Stimulated activated naive CD8-positive, alpha-beta T cell treated with anti-CD3 and anti-CD28 coated beads, Interleukin-15, amount 100 ng/mL, for 72 hours (primary cell): ENCODE results near the gene NUDT6.

Experiments used
- ATAC-seq: fragments of 150-1000 bp; cut with Tn5 transposase; 2 replicates; pipeline ENCODE4 v1.10.0; 2021; ENCODE audit warnings: mild to moderate bottlenecking, moderate library complexity
- DNase-seq, 2 donors: peaks; one replicate each; pipeline ENCODE4 v3.0.0; 2021 to 2022
- H3K27ac Mint-ChIP-seq, 2 donors: one replicate each; pipeline ENCODE4 v1.8.0; 2022; ENCODE audit warnings: mild to moderate bottlenecking in 2 of 2, mixed read lengths in 2 of 2, moderate library complexity in 2 of 2
- H3K27me3 Mint-ChIP-seq: one replicate; pipeline ENCODE4 v1.8.0; 2022; ENCODE audit warnings: mixed read lengths
- H3K4me1 Mint-ChIP-seq: one replicate; pipeline ENCODE4 v1.8.0; 2022; ENCODE audit warnings: mild to moderate bottlenecking, mixed read lengths
- H3K4me3 Mint-ChIP-seq, 2 donors: one replicate each; pipeline ENCODE4 v1.8.0; 2022; ENCODE audit warnings: mild to moderate bottlenecking in 2 of 2, mixed read lengths in 2 of 2, moderate library complexity in 1 of 2
- H3K9me3 Mint-ChIP-seq, 2 donors: one replicate each; pipeline ENCODE4 v1.8.0; 2022; ENCODE audit warnings: mixed read lengths in 2 of 2

NUDT6 gene

GRCh38 chr4:122928930-122929329 lies 6.5 kb upstream of the NUDT6 start:
- no peak overlapping the region for H3K27ac Mint-ChIP-seq
- peak; percentile 53 for ATAC-seq
- no peak overlapping the region for H3K4me3 Mint-ChIP-seq
- H3K9me3 Mint-ChIP-seq, result no peaks in the 10 kb centered on the region
- H3K27me3 Mint-ChIP-seq, result no peaks in the 10 kb centered on the region
- DNase-seq, result no peak
- no peaks in the 10 kb centered on the region for H3K4me1 Mint-ChIP-seq

- ATAC-seq (peak; percentile 97), DNase-seq (peak; percentile 81 to 91)
- Mint-ChIP-seq H3K4me1 (no peaks in the 10 kb centered on the region), H3K4me3 (peak overlapping the region; percentile 96 to 98), H3K9me3 (no peaks in the 10 kb centered on the region), H3K27ac (peak overlapping the region; percentile 95 to 98), H3K27me3 (no peaks in the 10 kb centered on the region)
Observed at GRCh38 chr4:122922877-122923511, 597 bp upstream of the NUDT6 start.

GRCh38 chr4:122921300-122921699 lies 1.1 kb downstream of the NUDT6 start:
- Mint-ChIP-seq H3K27me3 (no peaks in the 10 kb centered on the region), H3K4me1 (no peaks in the 10 kb centered on the region), H3K27ac (no peak overlapping the region), H3K9me3 (no peaks in the 10 kb centered on the region), H3K4me3 (peak overlapping the region; percentile 57 to 96)
- no peak for DNase-seq
- ATAC-seq, result no peak

DNA sequence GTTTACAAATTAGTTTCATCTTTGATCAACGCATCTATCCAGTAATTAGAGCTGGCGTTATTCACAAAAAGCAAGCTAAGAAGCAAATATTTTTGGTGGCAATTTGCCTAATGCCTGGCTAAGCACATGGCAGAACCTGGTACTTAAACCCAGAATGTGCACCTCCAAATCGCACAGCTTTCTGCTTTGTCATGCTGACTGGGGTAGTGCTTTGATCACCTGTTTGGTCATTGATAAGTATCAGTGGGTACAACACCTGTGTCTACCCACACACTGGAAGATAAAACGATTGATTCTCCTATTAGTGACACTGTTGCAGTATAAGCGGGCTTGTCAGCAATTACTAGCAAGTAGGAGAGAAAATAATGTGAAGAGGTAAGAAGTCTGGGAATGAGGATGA lies 1.9 kb downstream of the NUDT6 start:
- no peak overlapping the region for H3K4me3 Mint-ChIP-seq
- DNase-seq (no peak), ATAC-seq (no peak)
- no peaks in the 10 kb centered on the region for H3K4me1 Mint-ChIP-seq
- no peak overlapping the region for H3K27ac Mint-ChIP-seq
- H3K27me3 Mint-ChIP-seq, result no peaks in the 10 kb centered on the region
- H3K9me3 Mint-ChIP-seq, result no peaks in the 10 kb centered on the region

DNA sequence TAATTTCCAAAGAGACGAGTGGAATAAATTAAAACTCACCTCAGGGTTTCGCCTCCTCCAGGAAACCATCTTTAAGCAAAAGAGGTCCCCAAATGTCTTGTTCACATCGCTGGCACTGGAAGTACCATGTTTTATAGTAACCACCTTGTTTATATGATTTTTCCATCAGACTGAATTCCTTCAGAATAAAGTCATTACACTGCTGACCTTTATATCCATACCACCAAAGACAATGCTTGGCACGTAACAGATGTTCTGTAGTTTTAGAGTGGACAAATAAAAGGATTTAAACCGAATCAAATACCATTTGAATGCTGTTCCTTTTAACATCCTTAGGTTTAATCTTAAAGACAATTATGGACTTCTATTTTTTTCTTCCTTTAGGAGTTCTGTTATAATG lies 4.7 kb downstream of the NUDT6 start:
- Mint-ChIP-seq H3K4me1 (no peaks in the 10 kb centered on the region), H3K27me3 (no peaks in the 10 kb centered on the region), H3K9me3 (no peaks in the 10 kb centered on the region), H3K4me3 (no peak overlapping the region), H3K27ac (no peak overlapping the region)
- DNase-seq, result no peak
- ATAC-seq, result no peak

DNA sequence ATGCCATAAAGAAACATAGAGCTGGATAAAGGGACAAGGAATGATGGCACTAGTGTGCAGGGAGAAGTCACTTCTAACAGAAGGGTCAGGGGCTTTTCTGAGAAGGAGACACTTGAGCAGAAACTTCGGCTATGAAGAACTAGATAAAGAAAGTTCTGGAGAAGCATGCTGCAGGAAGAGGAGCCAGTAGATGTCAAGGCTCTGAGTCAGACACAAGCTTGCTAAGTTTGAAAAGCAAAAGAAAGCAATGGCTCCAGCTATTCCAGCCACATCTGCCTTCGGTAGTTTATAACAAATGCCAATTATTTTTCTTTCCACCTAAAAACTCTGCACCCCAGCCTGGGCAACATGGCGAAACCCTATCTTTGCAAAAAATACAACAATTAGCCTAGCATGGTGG lies 7.5 kb downstream of the NUDT6 start:
- H3K4me3 Mint-ChIP-seq, result no peak overlapping the region

GRCh38 chr4:122914292-122914904 lies 8.0 kb downstream of the NUDT6 start:
- H3K9me3 Mint-ChIP-seq, result no peaks in the 10 kb centered on the region
- no peak overlapping the region for H3K4me3 Mint-ChIP-seq
- H3K27ac Mint-ChIP-seq, result no peak overlapping the region
- no peaks in the 10 kb centered on the region for H3K27me3 Mint-ChIP-seq
- ATAC-seq, result peak; percentile 86
- DNase-seq, result peak in 1 of 2 donors; percentile 31
- no peaks in the 10 kb centered on the region for H3K4me1 Mint-ChIP-seq

More for the DNA sequence above, 7.5 kb downstream of the NUDT6 start:
- no peak overlapping the region for H3K27ac Mint-ChIP-seq
- H3K4me1 Mint-ChIP-seq, result no peaks in the 10 kb centered on the region
- DNase-seq, result no peak
- H3K9me3 Mint-ChIP-seq, result no peaks in the 10 kb centered on the region
- no peak for ATAC-seq
- H3K27me3 Mint-ChIP-seq, result no peaks in the 10 kb centered on the region

DNA sequence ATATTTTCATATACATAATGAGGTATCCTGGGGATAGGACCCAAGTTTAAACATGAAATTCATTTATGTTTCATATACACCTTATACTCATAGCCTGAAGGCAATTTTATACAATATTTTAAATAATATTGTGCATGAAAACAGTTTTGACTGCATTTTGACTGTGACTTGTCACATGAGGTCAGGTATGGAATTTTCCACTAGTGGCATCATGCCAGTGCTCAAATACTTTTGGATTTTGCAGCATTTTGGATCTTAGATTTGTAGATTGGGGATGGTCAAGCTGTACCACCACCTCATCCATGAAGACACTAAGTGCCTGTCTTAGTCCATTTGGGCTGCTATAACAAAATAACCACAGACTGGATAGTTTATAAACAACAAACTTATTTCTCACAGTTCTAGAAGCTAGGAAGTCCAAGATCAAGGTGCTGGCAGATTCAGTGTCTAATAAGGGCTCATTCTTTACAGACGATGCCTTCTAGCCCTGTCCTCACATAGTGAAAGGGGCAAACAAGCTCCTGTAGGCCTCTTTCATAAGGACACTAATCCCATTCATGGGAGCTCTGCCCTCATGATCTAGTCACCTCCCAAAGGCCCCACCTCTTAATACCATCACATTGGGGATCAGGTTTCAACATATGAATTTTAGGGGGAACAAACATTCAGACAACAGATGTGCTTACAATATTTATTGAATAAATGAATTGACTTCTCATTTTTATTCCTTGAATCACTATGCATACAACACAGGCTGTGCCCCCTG lies 9.4 kb downstream of the NUDT6 start:
- Mint-ChIP-seq H3K9me3 (no peaks in the 10 kb centered on the region), H3K4me1 (no peaks in the 10 kb centered on the region), H3K27ac (no peak overlapping the region), H3K4me3 (no peak overlapping the region), H3K27me3 (no peaks in the 10 kb centered on the region)
- ATAC-seq, result no peak
- no peak for DNase-seq

GRCh38 chr4:122911588-122911987 lies 10.8 kb downstream of the NUDT6 start:
- Mint-ChIP-seq H3K4me3 (no peak overlapping the region), H3K9me3 (no peaks in the 10 kb centered on the region), H3K27me3 (no peaks in the 10 kb centered on the region), H3K4me1 (no peaks in the 10 kb centered on the region), H3K27ac (no peak overlapping the region)
- ATAC-seq, result no peak
- no peak for DNase-seq

- no peak overlapping the region for H3K27ac Mint-ChIP-seq
- ATAC-seq (no peak), DNase-seq (no peak)
- no peak overlapping the region for H3K4me3 Mint-ChIP-seq
- H3K27me3 Mint-ChIP-seq, result no peaks in the 10 kb centered on the region
- no peaks in the 10 kb centered on the region for H3K9me3 Mint-ChIP-seq
- H3K4me1 Mint-ChIP-seq, result no peaks in the 10 kb centered on the region
Observed at GRCh38 chr4:122909683-122910082, 12.7 kb downstream of the NUDT6 start.

- ATAC-seq (no peak), DNase-seq (no peak)
- Mint-ChIP-seq H3K9me3 (no peaks in the 10 kb centered on the region), H3K27ac (no peak overlapping the region), H3K4me1 (no peaks in the 10 kb centered on the region), H3K27me3 (no peaks in the 10 kb centered on the region), H3K4me3 (no peak overlapping the region)
Observed at GRCh38 chr4:122908223-122908622, 14.2 kb downstream of the NUDT6 start.

GRCh38 chr4:122906859-122907305 lies 15.5 kb downstream of the NUDT6 start:
- Mint-ChIP-seq H3K27ac (no peak overlapping the region), H3K9me3 (no peaks in the 10 kb centered on the region), H3K27me3 (no peaks in the 10 kb centered on the region), H3K4me1 (no peaks in the 10 kb centered on the region), H3K4me3 (no peak overlapping the region)
- no peak for DNase-seq
- no peak for ATAC-seq

- Mint-ChIP-seq H3K9me3 (no peaks in the 10 kb centered on the region), H3K4me3 (no peak overlapping the region), H3K27ac (peak overlapping the region; percentile 56 to 66), H3K4me1 (no peaks in the 10 kb centered on the region), H3K27me3 (no peaks in the 10 kb centered on the region)
- DNase-seq, result no peak
- ATAC-seq, result no peak
Observed at GRCh38 chr4:122903766-122904288, 18.6 kb downstream of the NUDT6 start.

DNA sequence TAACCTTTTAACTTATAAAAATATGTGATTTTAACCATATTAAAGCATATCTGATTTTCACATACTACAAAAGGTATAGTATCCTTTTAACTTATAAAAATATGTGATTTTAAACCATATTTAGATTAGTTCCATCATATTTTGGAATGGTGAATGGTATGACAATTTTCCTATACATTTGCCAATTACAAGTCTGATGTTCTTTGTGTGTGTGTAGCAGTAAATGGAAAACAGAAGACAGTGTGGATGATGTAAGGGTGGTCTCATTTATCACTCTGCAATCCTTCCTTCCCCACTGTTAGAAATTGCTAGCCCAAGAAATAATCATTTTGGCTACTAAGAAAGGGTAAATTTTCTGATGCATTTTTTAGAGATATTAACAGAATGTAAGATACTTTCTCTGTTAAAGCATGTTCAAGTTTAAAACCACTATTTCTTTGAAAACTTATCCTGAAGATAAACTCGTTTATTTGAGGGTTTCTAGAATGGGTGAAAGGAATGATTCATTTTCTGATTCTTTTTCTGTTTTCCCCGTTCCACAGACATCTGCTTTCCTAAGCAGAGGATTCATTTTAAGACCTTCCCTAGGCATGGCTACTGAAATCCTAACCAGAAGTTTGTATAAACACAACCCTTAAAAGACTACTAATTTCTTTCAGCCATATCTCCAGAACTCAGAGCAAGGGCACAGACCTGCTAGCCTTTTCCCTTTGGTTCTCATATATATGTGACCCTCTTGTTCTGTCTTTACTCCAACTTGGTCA lies 21.0 kb downstream of the NUDT6 start:
- no peak for ATAC-seq
- Mint-ChIP-seq H3K9me3 (no peaks in the 10 kb centered on the region), H3K4me3 (no peak overlapping the region), H3K4me1 (no peaks in the 10 kb centered on the region), H3K27ac (no peak overlapping the region), H3K27me3 (no peaks in the 10 kb centered on the region)
- DNase-seq, result no peak

DNA sequence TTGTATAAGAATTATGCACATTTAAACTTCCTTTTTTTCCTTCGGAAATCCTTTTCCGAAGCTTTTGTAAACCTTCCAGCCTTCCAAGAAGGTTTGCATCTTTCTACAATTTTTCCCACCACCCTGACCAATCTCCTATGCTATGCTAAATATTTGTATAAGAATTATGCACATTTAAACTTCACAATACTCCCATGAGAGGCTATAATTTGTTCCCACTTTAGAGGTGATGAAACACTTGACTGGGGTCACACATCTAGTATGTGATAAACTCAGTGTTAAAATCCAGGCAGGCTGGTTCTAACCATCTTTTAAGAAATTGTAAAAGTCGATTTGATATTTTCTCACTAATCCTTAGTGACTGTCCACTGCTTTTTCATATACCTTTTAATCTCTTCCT lies 22.1 kb downstream of the NUDT6 start:
- H3K9me3 Mint-ChIP-seq, result no peaks in the 10 kb centered on the region
- no peaks in the 10 kb centered on the region for H3K4me1 Mint-ChIP-seq
- DNase-seq (no peak), ATAC-seq (no peak)
- no peaks in the 10 kb centered on the region for H3K27me3 Mint-ChIP-seq
- no peak overlapping the region for H3K4me3 Mint-ChIP-seq
- H3K27ac Mint-ChIP-seq, result no peak overlapping the region
